ENCODE data around the gene AHDC1. TPM values are rescaled to one million over a fixed set of nuclear protein-coding genes. Genes with fewer than 3 reads are reported as not detected.

Gene AHDC1
- total RNA-seq, 1 experiment from 2014 or later = 33.7 TPM

DNA sequence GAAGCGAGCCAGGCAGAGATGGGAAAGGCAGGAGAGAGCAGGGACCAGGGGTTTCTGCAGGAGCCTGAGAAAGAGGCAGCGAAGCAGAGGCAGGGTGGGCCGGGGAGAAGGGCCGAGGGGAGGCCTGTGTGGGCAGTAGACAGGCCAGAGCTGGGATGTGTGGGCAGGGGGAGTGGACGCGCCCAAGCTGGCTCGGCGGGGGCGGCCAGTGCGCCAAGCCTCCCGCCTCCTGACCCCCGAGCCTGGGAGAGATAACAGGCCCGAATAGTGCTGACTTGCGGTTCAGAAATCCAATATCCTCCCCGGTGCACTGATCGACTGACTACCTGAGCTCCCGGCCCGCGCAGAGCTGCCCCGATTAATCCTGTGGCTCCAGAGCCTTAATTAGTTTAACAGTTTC, 41.9 kb downstream of the AHDC1 start:
- H3K4me3 ChIP-seq (replicated peaks in 1 of 2; ENCODE audit: low read depth in 1 of 2, low read length in 2 of 2) = no peak overlapping the region
- POLR2A ChIA-PET = no interaction called here
- no peaks in the 10 kb centered on the region for H3K27me3 ChIP-seq (ENCODE audit: insufficient read depth, low read length)
- peaks cover 42% of the 10 kb centered on the region; the same call in 1 of the 2 replicates for H3K79me2 ChIP-seq (ENCODE audit: insufficient read depth, low read length)
- H3K9me2 ChIP-seq (ENCODE audit: insufficient read depth) = no peaks in the 10 kb centered on the region
- H3K4me2 ChIP-seq (ENCODE audit: low read length) = no peak overlapping the region
- BruUV-seq (replicated peaks) = no TSS peak
- RAD21 ChIA-PET (ENCODE audit: low non-redundant PET in 1 of 2, low total read pairs in 2 of 2, uncharacterized antibody in 2 of 2, unreplicated experiment in 2 of 2) = no interaction called here
- H4K20me1 ChIP-seq (ENCODE audit: insufficient read depth) = no peaks in the 10 kb centered on the region
- CTCF ChIA-PET = no interaction called here
- intact Hi-C loops (cut with micrococcal nuclease) = no loop called here
- no peak for DNase-seq (ENCODE audit: low read depth, low spot score)
- no peak overlapping the region for H2AFZ ChIP-seq (ENCODE audit: low read depth, low read length, poor library complexity, severe bottlenecking)
- no peak for TF ChIP-seq ELF1 (IDR thresholded peaks at IDR 0.05; ENCODE audit: borderline replicate concordance, low read depth)
- TF ChIP-seq, protein P1, sequence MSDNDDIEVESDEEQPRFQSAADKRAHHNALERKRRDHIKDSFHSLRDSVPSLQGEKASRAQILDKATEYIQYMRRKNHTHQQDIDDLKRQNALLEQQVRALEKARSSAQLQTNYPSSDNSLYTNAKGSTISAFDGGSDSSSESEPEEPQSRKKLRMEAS (IDR thresholded peaks at IDR 0.05) = no peak
- TF ChIP-seq, protein P2, sequence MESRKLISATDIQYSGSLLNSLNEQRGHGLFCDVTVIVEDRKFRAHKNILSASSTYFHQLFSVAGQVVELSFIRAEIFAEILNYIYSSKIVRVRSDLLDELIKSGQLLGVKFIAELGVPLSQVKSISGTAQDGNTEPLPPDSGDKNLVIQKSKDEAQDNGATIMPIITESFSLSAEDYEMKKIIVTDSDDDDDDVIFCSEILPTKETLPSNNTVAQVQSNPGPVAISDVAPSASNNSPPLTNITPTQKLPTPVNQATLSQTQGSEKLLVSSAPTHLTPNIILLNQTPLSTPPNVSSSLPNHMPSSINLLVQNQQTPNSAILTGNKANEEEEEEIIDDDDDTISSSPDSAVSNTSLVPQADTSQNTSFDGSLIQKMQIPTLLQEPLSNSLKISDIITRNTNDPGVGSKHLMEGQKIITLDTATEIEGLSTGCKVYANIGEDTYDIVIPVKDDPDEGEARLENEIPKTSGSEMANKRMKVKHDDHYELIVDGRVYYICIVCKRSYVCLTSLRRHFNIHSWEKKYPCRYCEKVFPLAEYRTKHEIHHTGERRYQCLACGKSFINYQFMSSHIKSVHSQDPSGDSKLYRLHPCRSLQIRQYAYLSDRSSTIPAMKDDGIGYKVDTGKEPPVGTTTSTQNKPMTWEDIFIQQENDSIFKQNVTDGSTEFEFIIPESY (IDR thresholded peaks at IDR 0.05; ENCODE audit: extremely low read depth, insufficient replicate concordance, low read length) = no peak
- no peak for TF ChIP-seq ATF3 (IDR thresholded peaks at IDR 0.05)
- TF ChIP-seq, protein P3, sequence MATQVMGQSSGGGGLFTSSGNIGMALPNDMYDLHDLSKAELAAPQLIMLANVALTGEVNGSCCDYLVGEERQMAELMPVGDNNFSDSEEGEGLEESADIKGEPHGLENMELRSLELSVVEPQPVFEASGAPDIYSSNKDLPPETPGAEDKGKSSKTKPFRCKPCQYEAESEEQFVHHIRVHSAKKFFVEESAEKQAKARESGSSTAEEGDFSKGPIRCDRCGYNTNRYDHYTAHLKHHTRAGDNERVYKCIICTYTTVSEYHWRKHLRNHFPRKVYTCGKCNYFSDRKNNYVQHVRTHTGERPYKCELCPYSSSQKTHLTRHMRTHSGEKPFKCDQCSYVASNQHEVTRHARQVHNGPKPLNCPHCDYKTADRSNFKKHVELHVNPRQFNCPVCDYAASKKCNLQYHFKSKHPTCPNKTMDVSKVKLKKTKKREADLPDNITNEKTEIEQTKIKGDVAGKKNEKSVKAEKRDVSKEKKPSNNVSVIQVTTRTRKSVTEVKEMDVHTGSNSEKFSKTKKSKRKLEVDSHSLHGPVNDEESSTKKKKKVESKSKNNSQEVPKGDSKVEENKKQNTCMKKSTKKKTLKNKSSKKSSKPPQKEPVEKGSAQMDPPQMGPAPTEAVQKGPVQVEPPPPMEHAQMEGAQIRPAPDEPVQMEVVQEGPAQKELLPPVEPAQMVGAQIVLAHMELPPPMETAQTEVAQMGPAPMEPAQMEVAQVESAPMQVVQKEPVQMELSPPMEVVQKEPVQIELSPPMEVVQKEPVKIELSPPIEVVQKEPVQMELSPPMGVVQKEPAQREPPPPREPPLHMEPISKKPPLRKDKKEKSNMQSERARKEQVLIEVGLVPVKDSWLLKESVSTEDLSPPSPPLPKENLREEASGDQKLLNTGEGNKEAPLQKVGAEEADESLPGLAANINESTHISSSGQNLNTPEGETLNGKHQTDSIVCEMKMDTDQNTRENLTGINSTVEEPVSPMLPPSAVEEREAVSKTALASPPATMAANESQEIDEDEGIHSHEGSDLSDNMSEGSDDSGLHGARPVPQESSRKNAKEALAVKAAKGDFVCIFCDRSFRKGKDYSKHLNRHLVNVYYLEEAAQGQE (IDR thresholded peaks at IDR 0.05; ENCODE audit: low read depth) = no peak
- TF ChIP-seq SRF (IDR thresholded peaks at IDR 0.05; ENCODE audit: low read depth) = no peak
- H3K36me3 ChIP-seq (ENCODE audit: control insufficient read depth in 1 of 2, insufficient read depth in 2 of 2, low read length in 2 of 2) = no peaks in the 10 kb centered on the region; a peak in 2 of 4 replicates
- H3K27ac ChIP-seq (ENCODE audit: low read depth, low read length) = no peak overlapping the region
- peaks cover 41 to 74% of the 10 kb centered on the region in 2 experiments for H3K4me1 ChIP-seq (ENCODE audit: control insufficient read depth in 1 of 2, insufficient read depth in 2 of 2, low read length in 2 of 2)
- no peaks in the 10 kb centered on the region for H3K9me3 ChIP-seq (ENCODE audit: control insufficient read depth in 1 of 2, insufficient read depth in 1 of 2, low read depth in 1 of 2, low read length in 2 of 2)
- no peak overlapping the region for H3K9ac ChIP-seq (ENCODE audit: low read length)
- ATAC-seq = no peak

All from HCT116 (cell line).